Nephron progenitor cell (in vitro differentiated cells): ENCODE data around the gene USF2.
"Not testable (repeated sequence)": the region's sequence is repeated elsewhere in the genome, so short reads cannot be mapped to it uniquely, and the experiment has no call there.

Experiments
- DNase-seq: peaks from one replicate; pipeline ENCODE4 v3.0.0; 2021
- H3K27ac Mint-ChIP-seq: 2 replicates; pipeline ENCODE4 v1.8.0; 2021; ENCODE audit warnings: mild to moderate bottlenecking, moderate library complexity, mixed read lengths
- H3K27me3 Mint-ChIP-seq: 2 replicates; pipeline ENCODE4 v1.8.0; 2021; ENCODE audit warnings: mild to moderate bottlenecking, low read depth, mixed read lengths; ENCODE audit not compliant: poor library complexity
- H3K36me3 Mint-ChIP-seq: 2 replicates; pipeline ENCODE4 v1.8.0; 2021; ENCODE audit warnings: low read depth, mixed read lengths
- H3K4me1 Mint-ChIP-seq: 2 replicates; pipeline ENCODE4 v1.8.0; 2021; ENCODE audit warnings: mixed read lengths
- H3K4me3 Mint-ChIP-seq: 2 replicates; pipeline ENCODE4 v1.8.0; 2021; ENCODE audit warnings: mild to moderate bottlenecking, moderate library complexity, mixed read lengths
- H3K9me3 Mint-ChIP-seq: 2 replicates; pipeline ENCODE4 v1.8.0; 2021; ENCODE audit warnings: mild to moderate bottlenecking, moderate library complexity, mixed read lengths
- TF ChIP-seq, protein P1 (sequence below): fragments of 200-600 bp; sonication (generic); IDR thresholded peaks from 2 replicates; pipeline ENCODE4 v1.5.0; 2021; ENCODE audit warnings: antibody characterized with exemption

USF2 gene

DNA sequence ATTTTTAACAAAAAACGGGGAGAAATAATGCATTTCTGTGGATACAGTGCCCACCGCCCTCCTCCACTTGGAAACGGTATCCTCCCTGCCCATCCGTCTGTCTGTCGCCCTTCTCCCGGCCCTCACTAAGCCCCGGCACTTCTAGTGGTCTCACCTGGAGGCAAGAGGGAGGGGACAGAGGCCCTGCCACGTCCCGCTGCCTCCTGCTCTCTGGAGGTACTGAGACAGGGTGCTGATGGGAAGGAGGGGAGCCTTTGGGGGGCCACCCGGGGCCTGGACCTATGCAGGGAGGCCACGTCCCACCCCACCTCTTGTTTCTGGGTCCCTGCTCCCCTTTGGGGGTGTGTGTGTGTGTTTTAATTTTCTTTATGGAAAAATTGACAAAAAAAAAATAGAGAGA lies 10.6 kb downstream of the USF2 start:
- Mint-ChIP-seq H3K9me3 (no peaks in the 10 kb centered on the region), H3K27me3 (peaks cover 7% of the 10 kb centered on the region), H3K4me1 (peaks cover 42% of the 10 kb centered on the region), H3K27ac (no peak overlapping the region), H3K36me3 (peaks cover 17% of the 10 kb centered on the region), H3K4me3 (no peak overlapping the region)
- TF ChIP-seq, protein P1, sequence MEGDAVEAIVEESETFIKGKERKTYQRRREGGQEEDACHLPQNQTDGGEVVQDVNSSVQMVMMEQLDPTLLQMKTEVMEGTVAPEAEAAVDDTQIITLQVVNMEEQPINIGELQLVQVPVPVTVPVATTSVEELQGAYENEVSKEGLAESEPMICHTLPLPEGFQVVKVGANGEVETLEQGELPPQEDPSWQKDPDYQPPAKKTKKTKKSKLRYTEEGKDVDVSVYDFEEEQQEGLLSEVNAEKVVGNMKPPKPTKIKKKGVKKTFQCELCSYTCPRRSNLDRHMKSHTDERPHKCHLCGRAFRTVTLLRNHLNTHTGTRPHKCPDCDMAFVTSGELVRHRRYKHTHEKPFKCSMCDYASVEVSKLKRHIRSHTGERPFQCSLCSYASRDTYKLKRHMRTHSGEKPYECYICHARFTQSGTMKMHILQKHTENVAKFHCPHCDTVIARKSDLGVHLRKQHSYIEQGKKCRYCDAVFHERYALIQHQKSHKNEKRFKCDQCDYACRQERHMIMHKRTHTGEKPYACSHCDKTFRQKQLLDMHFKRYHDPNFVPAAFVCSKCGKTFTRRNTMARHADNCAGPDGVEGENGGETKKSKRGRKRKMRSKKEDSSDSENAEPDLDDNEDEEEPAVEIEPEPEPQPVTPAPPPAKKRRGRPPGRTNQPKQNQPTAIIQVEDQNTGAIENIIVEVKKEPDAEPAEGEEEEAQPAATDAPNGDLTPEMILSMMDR: no peak
- no peak for DNase-seq

DNA sequence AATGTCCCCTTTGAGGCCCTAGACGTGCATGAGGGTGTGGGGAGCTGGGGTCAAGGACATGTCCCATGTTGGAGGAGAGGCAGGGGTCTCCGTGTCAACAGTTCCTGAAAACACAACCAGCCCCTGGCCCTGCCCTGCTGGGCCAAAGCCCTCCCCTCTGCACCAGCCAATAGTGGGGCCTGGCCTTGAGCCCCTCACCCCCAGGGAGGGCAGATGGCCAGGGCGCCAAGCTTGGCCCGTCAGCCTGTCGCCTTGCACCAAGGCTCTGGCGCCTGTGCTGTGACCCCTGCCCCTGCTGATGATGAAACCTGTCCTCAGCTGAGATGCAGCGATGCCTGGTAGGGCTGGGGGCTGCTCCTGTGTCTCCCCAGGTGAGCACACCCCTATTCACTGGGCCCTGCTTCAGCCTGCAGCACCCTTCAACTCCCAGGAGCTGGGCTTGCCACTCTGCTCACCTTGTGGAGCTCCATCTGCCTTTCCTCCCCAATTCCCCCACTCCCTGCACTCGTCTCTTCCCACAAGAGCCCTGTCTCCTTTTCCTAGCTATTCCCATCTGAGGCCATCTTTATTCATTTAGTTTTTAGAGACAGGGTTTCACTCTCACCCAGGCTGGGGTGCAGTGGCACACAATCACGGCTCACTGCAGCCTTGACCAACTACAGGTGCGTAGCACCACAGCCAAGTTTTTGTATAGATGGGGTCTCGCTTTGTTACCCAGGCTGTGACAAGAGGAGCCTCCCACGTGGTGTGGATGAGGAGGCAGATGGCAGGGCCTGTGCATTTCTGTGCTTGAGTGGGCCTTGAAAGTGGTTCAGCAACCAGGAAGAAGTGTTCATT lies 11.4 kb downstream of the USF2 start:
- Mint-ChIP-seq H3K27ac (peak overlapping the region; percentile 95), H3K27me3 (peaks cover 11% of the 10 kb centered on the region), H3K4me1 (peaks cover 49% of the 10 kb centered on the region), H3K36me3 (peaks cover 10% of the 10 kb centered on the region), H3K9me3 (no peaks in the 10 kb centered on the region), H3K4me3 (no peak overlapping the region)
- TF ChIP-seq, protein P1: no peak
- DNase-seq: no peak

GRCh38 chr19:35281303-35281702 lies 12.5 kb downstream of the USF2 start:
- no peak for DNase-seq
- Mint-ChIP-seq H3K36me3 (no peaks in the 10 kb centered on the region), H3K4me3 (no peak overlapping the region), H3K4me1 (peaks cover 53% of the 10 kb centered on the region), H3K27ac (peak overlapping the region; percentile 92), H3K9me3 (no peaks in the 10 kb centered on the region), H3K27me3 (peaks cover 11% of the 10 kb centered on the region)
- TF ChIP-seq, protein P1: no peak

- H3K27ac Mint-ChIP-seq: no peak overlapping the region
- no peak for DNase-seq
- TF ChIP-seq, protein P1: no peak
- H3K4me3 Mint-ChIP-seq: no peak overlapping the region
- H3K4me1 Mint-ChIP-seq: peaks cover 57% of the 10 kb centered on the region
- H3K27me3 Mint-ChIP-seq: peaks cover 11% of the 10 kb centered on the region
- H3K36me3 Mint-ChIP-seq: no peaks in the 10 kb centered on the region
- no peaks in the 10 kb centered on the region for H3K9me3 Mint-ChIP-seq
These were observed 15.7 kb downstream of the USF2 start for GRCh38 chr19:35284153-35285094.

- H3K27me3 Mint-ChIP-seq: peaks cover 11% of the 10 kb centered on the region
- DNase-seq: no peak
- peaks cover 54% of the 10 kb centered on the region for H3K4me1 Mint-ChIP-seq
- H3K4me3 Mint-ChIP-seq: no peak overlapping the region
- TF ChIP-seq, protein P1: no peak
- no peaks in the 10 kb centered on the region for H3K36me3 Mint-ChIP-seq
- H3K9me3 Mint-ChIP-seq: no peaks in the 10 kb centered on the region
- peak overlapping the region; percentile 59 for H3K27ac Mint-ChIP-seq
These were observed 16.3 kb downstream of the USF2 start for GRCh38 chr19:35285095-35285449.

DNA sequence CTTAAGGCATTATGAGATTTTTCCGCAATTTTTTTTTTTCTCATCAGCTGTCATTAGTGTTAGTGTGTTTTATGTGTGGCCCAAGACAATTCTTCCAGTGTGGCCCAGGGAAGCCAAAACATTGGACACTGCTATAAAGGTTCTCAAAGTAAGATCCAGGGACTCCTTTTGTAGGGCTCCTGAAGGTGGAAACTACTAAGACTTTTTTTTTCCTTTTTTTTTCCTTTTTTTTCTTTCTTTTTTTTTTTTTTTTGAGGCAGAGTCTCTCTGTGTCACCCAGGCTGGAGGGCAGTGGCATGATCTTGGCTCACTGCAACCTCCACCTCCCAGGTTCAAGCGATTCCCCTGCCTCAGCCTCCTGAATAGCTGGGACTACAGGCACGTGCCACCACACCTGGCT lies 16.7 kb downstream of the USF2 start:
- DNase-seq, H3K36me3 Mint-ChIP-seq, H3K9me3 Mint-ChIP-seq, H3K4me3 Mint-ChIP-seq: not testable (repeated sequence)
- H3K27ac Mint-ChIP-seq: peak overlapping the region; percentile 59
- peaks cover 15% of the 10 kb centered on the region for H3K27me3 Mint-ChIP-seq
- peaks cover 54% of the 10 kb centered on the region for H3K4me1 Mint-ChIP-seq

- not testable (repeated sequence) for H3K36me3 Mint-ChIP-seq, H3K27ac Mint-ChIP-seq, H3K4me3 Mint-ChIP-seq, DNase-seq, H3K9me3 Mint-ChIP-seq
- H3K4me1 Mint-ChIP-seq: peaks cover 50% of the 10 kb centered on the region
- peaks cover 16% of the 10 kb centered on the region for H3K27me3 Mint-ChIP-seq
These were observed 17.3 kb downstream of the USF2 start for GRCh38 chr19:35286101-35286500.
